K562 (cell line): ENCODE measurements around the gene KRT6C. TPM values are rescaled to one million over a fixed set of nuclear protein-coding genes. Genes with fewer than 3 reads are reported as not detected.

ENCODE experiments used
- ATAC-seq: fragments of 200-7000 bp; cut with Tn5 transposase; 3 replicates; pipeline ENCODE4 v1.9.1; 2020; ENCODE audit warnings: moderate library complexity
- BruUV-seq: library from RNA; stranded (reverse); fragments of 400-500 nt; replicated peaks from 2 replicates; lab custom pipeline; 2021; lab: Mats Ljungman, UMichigan
- CTCF ChIA-PET: fragments of 300-600 bp; formaldehyde crosslinking; extraction: SDS; loops from one replicate; lab custom pipeline; 2021; ENCODE audit warnings: low intra/inter-chr PET ratio; lab: Yijun Ruan, JAX
- POLR2A ChIA-PET: fragments of 300-600, 350-650 bp; sonication (Branson Sonifier 250); formaldehyde crosslinking; extraction: SDS; loops from one replicate; lab custom pipeline; 2021; ENCODE audit warnings: antibody characterized with exemption, inconsistent platforms; lab: Yijun Ruan, JAX
- DNase-seq, 4 experiments: peaks; one replicate each; pipeline versions ENCODE4 v3.0.0 to v3.0.0-alpha.2; 2011 to 2018; ENCODE audit warnings: low spot score in 3 of 4, mixed read lengths in 3 of 4; ENCODE audit errors: extremely low read depth in 1 of 4
- FAIRE-seq: peaks from 2 replicates; lab custom pipeline; 2011; peaks lifted over from hg19 to GRCh38; lab: Jason Lieb, UNC
- H2AFZ ChIP-seq: 2 replicates; pipeline ENCODE4 v1.6.0; 2011; ENCODE audit warnings: low read depth, low read length, control low read depth, inconsistent platforms
- H3K27ac ChIP-seq: fragments of 200-600 bp; 3 replicates; pipeline ENCODE4 v1.8.0; 2011; ENCODE audit warnings: low read depth, mild to moderate bottlenecking, control low read depth, inconsistent platforms, low read length, moderate library complexity, mixed read lengths; ENCODE audit errors: extremely low read depth
- H3K27me3 ChIP-seq, 2 experiments: fragments of 300-600 bp in 1 of 2; 2 replicates in 1 of 2; 3 replicates in 1 of 2; pipeline versions ENCODE4 v1.6.0 to v1.8.0; 2011; ENCODE audit warnings: inconsistent platforms in 2 of 2, low read length in 2 of 2, mild to moderate bottlenecking in 1 of 2, mixed read lengths in 1 of 2, moderate library complexity in 1 of 2; ENCODE audit not compliant: control insufficient read depth in 2 of 2, insufficient read depth in 2 of 2
- H3K36me3 ChIP-seq: fragments of 300-600 bp; 3 replicates; pipeline ENCODE4 v1.8.0; 2011; ENCODE audit warnings: mild to moderate bottlenecking, low read length, inconsistent platforms; ENCODE audit not compliant: control insufficient read depth, insufficient read depth
- H3K4me1 ChIP-seq, 2 experiments: fragments of 200-600 bp in 1 of 2; replicated peaks in 1 of 2; 2 replicates in 1 of 2; 3 replicates in 1 of 2; pipeline versions ENCODE4 v1.5.1 to v1.8.0; 2011; ENCODE audit warnings: inconsistent platforms in 2 of 2, low read length in 2 of 2, mild to moderate bottlenecking in 1 of 2, mixed read lengths in 1 of 2, moderate library complexity in 1 of 2; ENCODE audit not compliant: control insufficient read depth in 2 of 2, insufficient read depth in 2 of 2
- H3K4me2 ChIP-seq: 2 replicates; pipeline ENCODE4 v1.6.1; 2011; ENCODE audit warnings: low read length, control low read depth, inconsistent platforms, mixed read lengths; ENCODE audit not compliant: insufficient read depth
- H3K4me3 ChIP-seq: fragments of 200-600 bp; sonication (generic), shearing (Covaris generic); 2 replicates; pipeline ENCODE4 v1.5.1; 2016; ENCODE audit warnings: control low read depth, inconsistent platforms
- H3K79me2 ChIP-seq: fragments of 200-600 bp; 3 replicates; pipeline ENCODE4 v1.8.0; 2011; ENCODE audit warnings: low read length, inconsistent platforms; ENCODE audit not compliant: control insufficient read depth, insufficient read depth
- H3K9ac ChIP-seq, 2 experiments: 2 replicates each; pipeline versions ENCODE4 v1.6.0 to v1.6.1; 2011; ENCODE audit warnings: low read depth in 2 of 2, low read length in 2 of 2, control low read depth in 1 of 2, inconsistent platforms in 1 of 2, mild to moderate bottlenecking in 1 of 2, mixed read lengths in 1 of 2; ENCODE audit not compliant: insufficient read depth in 1 of 2
- H3K9me1 ChIP-seq: one replicate; pipeline ENCODE4 v1.6.0; 2011; ENCODE audit warnings: inconsistent platforms, mild to moderate bottlenecking, low read length, moderate library complexity; ENCODE audit not compliant: control insufficient read depth, insufficient read depth
- H3K9me3 ChIP-seq: replicated peaks from 2 replicates; pipeline ENCODE4 v1.5.1; 2011; ENCODE audit warnings: low read depth, low read length, inconsistent platforms; ENCODE audit not compliant: control insufficient read depth, insufficient read depth
- H4K20me1 ChIP-seq: replicated peaks from 2 replicates; pipeline ENCODE4 v1.6.1; 2011; ENCODE audit warnings: low read length, inconsistent platforms, mixed read lengths; ENCODE audit not compliant: control insufficient read depth, insufficient read depth
- ARID3A ChIP-seq: IDR thresholded peaks from 2 replicates; pipeline ENCODE4 v1.6.1; 2012; ENCODE audit warnings: low read depth, low read length, improper control_type of control experiment, borderline replicate concordance
- C11orf30 ChIP-seq: fragments of 450-650 bp; IDR thresholded peaks from 2 replicates; pipeline ENCODE4 v1.6.1; 2016; ENCODE audit warnings: low read depth, mild to moderate bottlenecking
- CBFB ChIP-seq: sonication (generic); formaldehyde crosslinking; IDR thresholded peaks from 2 replicates; pipeline ENCODE4 v1.4.0; 2020; ENCODE audit warnings: mild to moderate bottlenecking, missing genetic modification reagents
- JUND ChIP-seq, 2 experiments: IDR thresholded peaks; 2 replicates in 1 of 2; 3 replicates in 1 of 2; pipeline ENCODE4 v1.6.1; 2011; ENCODE audit warnings: borderline replicate concordance in 2 of 2, low read depth in 2 of 2, low read length in 2 of 2, improper control_type of control experiment in 1 of 2, missing biosample characterization in 1 of 2, missing genetic modification characterization in 1 of 2, missing genetic modification reagents in 1 of 2
- KDM2B ChIP-seq: fragments of 250-450 bp; sonication (Bioruptor Pico); IDR thresholded peaks from 2 replicates; pipeline ENCODE4 v1.8.0; 2021; ENCODE audit warnings: mild to moderate bottlenecking, moderate library complexity
- NONO ChIP-seq, 2 experiments: fragments of 200-400 bp in 1 of 2; fragments of 450-650 bp in 1 of 2; formaldehyde crosslinking in 1 of 2; IDR thresholded peaks; 2 replicates each; pipeline ENCODE4 v1.6.1; 2017; ENCODE audit warnings: low read depth in 2 of 2, mild to moderate bottlenecking in 2 of 2, moderate library complexity in 2 of 2, low read length in 1 of 2
- NR2C2 ChIP-seq, 2 experiments: fragments of 200-800 bp in 1 of 2; sonication (Bioruptor generic) in 1 of 2; sonication (generic) in 1 of 2; formaldehyde crosslinking in 1 of 2; IDR thresholded peaks; 2 replicates each; pipeline versions ENCODE4 v1.6.1 to v1.8.0; 2016 to 2022; ENCODE audit warnings: mild to moderate bottlenecking in 1 of 2, missing compliant biosample characterization in 1 of 2, missing genetic modification characterization in 1 of 2, missing genetic modification reagents in 1 of 2
- PHB2 ChIP-seq: fragments of 450-650 bp; IDR thresholded peaks from 2 replicates; pipeline ENCODE4 v1.6.1; 2017; ENCODE audit warnings: low read depth
- RBM17 ChIP-seq: fragments of 200-400 bp; formaldehyde crosslinking; IDR thresholded peaks from 2 replicates; pipeline ENCODE4 v1.6.1; 2017; ENCODE audit warnings: low read depth, mild to moderate bottlenecking, low read length, borderline replicate concordance
- SRSF9 ChIP-seq: fragments of 200-400 bp; formaldehyde crosslinking; IDR thresholded peaks from 2 replicates; pipeline ENCODE4 v1.6.1; 2017; ENCODE audit warnings: low read depth, low read length, borderline replicate concordance
- USF1 ChIP-seq: sonication (generic); formaldehyde crosslinking; IDR thresholded peaks from 2 replicates; pipeline ENCODE4 v1.9.0; 2022; ENCODE audit warnings: mild to moderate bottlenecking, missing genetic modification reagents
- XRCC3 ChIP-seq: fragments of 450-650 bp; IDR thresholded peaks from 2 replicates; pipeline ENCODE4 v1.6.1; 2017; ENCODE audit warnings: mild to moderate bottlenecking, moderate library complexity
- ZBTB12 ChIP-seq: fragments of 250-450 bp; sonication (Bioruptor Pico); IDR thresholded peaks from 2 replicates; pipeline ENCODE4 v1.4.0; 2020
- ZNF324 ChIP-seq: fragments of 250-450 bp; sonication (Bioruptor Pico); IDR thresholded peaks from 2 replicates; pipeline ENCODE4 v1.4.0; 2020; ENCODE audit warnings: mild to moderate bottlenecking
- WGBS: fragments of 100-300 bp; shearing (Covaris generic); methylation state at CpG from one replicate; pipeline ENCODE4 v1.1.6; 2016; ENCODE audit warnings: low coverage, mixed read lengths; ENCODE audit not compliant: insufficient coverage; ENCODE audit errors: missing lambda C conversion rate; 5-methylcytosine and 5-hydroxymethylcytosine counted together
- in situ Hi-C: fragments of 300-500 bp; cut with MboI; formaldehyde crosslinking; loops from 4 replicates; pipeline ENCODE4 v1.15.0; 2018; ENCODE audit warnings: inconsistent platforms, mixed read lengths
- intact Hi-C: fragments of 100-400 bp; cut with micrococcal nuclease; formaldehyde crosslinking; loops from 2 replicates; pipeline ENCODE4 v1.14.2; 2022
- polyA plus RNA-seq, 8 experiments: library from polyadenylated mRNA; depleted of rRNA in 4 of 8; stranded (reverse) in 5 of 8; unstranded in 3 of 8; fragments of >200 nt; fragmentation: Nextera tagmentation in 2 of 8; fragmentation: Illumina TruSeq in 1 of 8; extraction: Ambion mirVana in 2 of 8; extraction: Trizol in 1 of 8; gene quantifications; 2 replicates each; pipeline versions ENCODE4 v1.2.1 to v1.2.3, GENCODE V29; 2011 to 2014; ENCODE audit warnings: inconsistent platforms in 1 of 8, missing spikeins in 1 of 8
- total RNA-seq, 7 experiments: library from RNA; depleted of rRNA in 6 of 7; stranded (reverse); fragments of >200 nt in 6 of 7; fragmentation: Illumina TruSeq in 2 of 7; extraction: Trizol in 2 of 7; gene quantifications; 2 replicates each; pipeline versions ENCODE4 v1.2.1 to v1.2.3, GENCODE V29; 2011 to 2021; ENCODE audit warnings: low replicate concordance in 1 of 7

The KRT6C gene
- total and polyA plus RNA-seq, 9 of the 15 experiments (the other 6 are each of a cell fraction or from before 2014, with no cell fraction given) = not detected

- Histone ChIP-seq H4K20me1 (0 out of 2 replicates have a peak, but pooled peaks cover 2% of the 10 kb centered on the region), H3K4me3 (no peak overlapping the region), H3K4me2 (no peak overlapping the region), H3K9me1 (no peaks in the 10 kb centered on the region), H3K4me1 (no peaks in the 10 kb centered on the region), H3K79me2 (no peaks in the 10 kb centered on the region), H3K27me3 (peaks cover 0 to 50% of the 10 kb centered on the region in 2 experiments; a peak in 3 of 5 replicates), H3K9ac (no peak overlapping the region), H3K9me3 (no peaks in the 10 kb centered on the region), H2AFZ (no peak overlapping the region), H3K27ac (no peak overlapping the region), H3K36me3 (no peaks in the 10 kb centered on the region)
- ATAC-seq (no peak), DNase-seq (no peak), FAIRE-seq (no peak)
- ChIA-PET POLR2A (interaction anchor here (0.8 kb wide), 2 partner anchors 190 to 334 kb away, joined by 3 read pairs; no protein-coding TSS in a partner anchor), CTCF (no interaction called here)
- BruUV-seq = no TSS peak
- intact Hi-C loops (no loop called here), in situ Hi-C loops (loop anchor here (10.0 kb wide), 1 partner anchor 758 kb away; the partner anchor contains the start of genes CSAD and ZNF740)
- TF ChIP-seq JUND (IDR thresholded peaks at IDR 0.05; ENCODE audit: borderline replicate concordance, low read depth, low read length) = no peak
- no peak for TF ChIP-seq JUND (tag; IDR thresholded peaks at IDR 0.05; ENCODE audit: borderline replicate concordance, low read depth, low read length)
- TF ChIP-seq RBM17 = no peak
- TF ChIP-seq PHB2 = no peak
- no peak for TF ChIP-seq NR2C2 (CRISPR knock-in tag; IDR thresholded peaks at IDR 0.05)
- TF ChIP-seq NR2C2 (tag; IDR thresholded peaks at IDR 0.05) = no peak
- no peak for TF ChIP-seq ZNF324 (CRISPR knock-in tag)
- TF ChIP-seq CBFB (CRISPR knock-in tag) = no peak
- TF ChIP-seq KDM2B (CRISPR knock-in tag) = no peak
- TF ChIP-seq USF1 (CRISPR knock-in tag) = no peak
- TF ChIP-seq NONO (IDR thresholded peaks at IDR 0.05; ENCODE audit: low read depth in 2 of 2, low read length in 1 of 2) = no peak
- no peak for TF ChIP-seq XRCC3
- TF ChIP-seq SRSF9 = no peak
- no peak for TF ChIP-seq C11orf30
- TF ChIP-seq ARID3A = no peak
- no peak for TF ChIP-seq ZBTB12 (CRISPR knock-in tag)
- 0% methylated on average over 1 of the region's 1 CpG for WGBS
These were observed 46.5 kb downstream of the KRT6C start for GRCh38 chr12:52427083-52427482.
